Neural cell (in vitro differentiated cells): ENCODE data around the gene CCDC149. TPM values are rescaled to one million over a fixed set of nuclear protein-coding genes. Genes with fewer than 3 reads are reported as not detected.

Experiments used
- H2AFZ ChIP-seq: fragments of 200-600, 300-800 bp; sonication (generic), shearing (Covaris generic); 2 replicates; pipeline ENCODE4 v1.6.0; 2014; ENCODE audit warnings: low read depth, mild to moderate bottlenecking, antibody characterized with exemption, low read length, moderate library complexity
- H3F3A ChIP-seq: fragments of 200-600 bp; shearing (Covaris generic); 2 replicates; pipeline ENCODE4 v1.6.1; 2016; ENCODE audit warnings: mild to moderate bottlenecking, moderate library complexity, mixed read lengths, antibody characterized with exemption, low read length; ENCODE audit not compliant: insufficient read depth, poor library complexity, severe bottlenecking
- H3K27ac ChIP-seq: fragments of 200-600, 300-800 bp; sonication (generic), shearing (Covaris generic); 2 replicates; pipeline ENCODE4 v1.5.1; 2014; ENCODE audit warnings: mild to moderate bottlenecking, low read length, moderate library complexity
- H3K27me3 ChIP-seq: fragments of 300-800, 200-600 bp; sonication (generic), shearing (Covaris generic); 2 replicates; pipeline ENCODE4 v1.6.0; 2014; ENCODE audit warnings: mild to moderate bottlenecking, low read depth, low read length, moderate library complexity; ENCODE audit not compliant: insufficient read depth
- H3K36me3 ChIP-seq: fragments of 300-800, 200-600 bp; sonication (generic), shearing (Covaris generic); 2 replicates; pipeline ENCODE4 v1.5.1; 2014; ENCODE audit warnings: mild to moderate bottlenecking, antibody characterized with exemption, low read length, moderate library complexity; ENCODE audit not compliant: insufficient read depth
- H3K4me2 ChIP-seq: fragments of 300-800, 200-600 bp; sonication (generic), shearing (Covaris generic); 2 replicates; pipeline ENCODE4 v1.6.0; 2014; ENCODE audit warnings: mild to moderate bottlenecking, low read length
- H3K4me3 ChIP-seq: fragments of 300-800, 200-600 bp; sonication (generic), shearing (Covaris generic); 2 replicates; pipeline ENCODE4 v1.5.1; 2014; ENCODE audit warnings: mild to moderate bottlenecking, low read length, moderate library complexity
- H3K79me2 ChIP-seq: fragments of 200-600 bp; shearing (Covaris generic); replicated peaks from 2 replicates; pipeline ENCODE4 v1.6.0; 2014; ENCODE audit warnings: mild to moderate bottlenecking, low read length, moderate library complexity; ENCODE audit not compliant: insufficient read depth
- H3K9ac ChIP-seq: fragments of 300-800, 200-600 bp; sonication (generic), shearing (Covaris generic); 2 replicates; pipeline ENCODE4 v1.6.1; 2016; ENCODE audit warnings: mild to moderate bottlenecking, low read length, mixed read lengths
- H3K9me2 ChIP-seq: fragments of 200-600 bp; shearing (Covaris generic); 2 replicates; pipeline ENCODE4 v1.6.1; 2016; ENCODE audit warnings: mild to moderate bottlenecking, low read length, mixed read lengths; ENCODE audit not compliant: insufficient read depth
- H3K9me3 ChIP-seq: fragments of 200-600, 300-800 bp; sonication (generic), shearing (Covaris generic); 2 replicates; pipeline ENCODE4 v1.6.1; 2016; ENCODE audit warnings: mild to moderate bottlenecking, mixed run types, low read length, moderate library complexity, mixed read lengths
- H4K20me1 ChIP-seq: fragments of 200-600 bp; shearing (Covaris generic); 2 replicates; pipeline ENCODE4 v1.6.1; 2016; ENCODE audit warnings: mild to moderate bottlenecking, mixed run types; ENCODE audit not compliant: insufficient read depth
- EP300 ChIP-seq: fragments of 450-650 bp; conservative IDR thresholded peaks from 2 replicates; pipeline ENCODE4 v1.6.1; 2014; ENCODE audit warnings: antibody characterized with exemption, mild to moderate bottlenecking, moderate library complexity; ENCODE audit not compliant: poor library complexity, severe bottlenecking
- EZH2 ChIP-seq: fragments of 200-600, 300-800 bp; shearing (Covaris generic), sonication (generic); IDR thresholded peaks from 2 replicates; pipeline ENCODE4 v1.6.1; 2014; ENCODE audit warnings: antibody characterized with exemption, low read length, borderline replicate concordance, mild to moderate bottlenecking; ENCODE audit not compliant: insufficient read depth, poor library complexity, severe bottlenecking
- MXI1 ChIP-seq: fragments of 450-650 bp; conservative IDR thresholded peaks from 2 replicates; pipeline ENCODE4 v1.6.1; 2014; ENCODE audit warnings: antibody characterized with exemption, mild to moderate bottlenecking; ENCODE audit not compliant: poor library complexity, severe bottlenecking
- POLR2AphosphoS5 ChIP-seq: IDR thresholded peaks from 2 replicates; pipeline ENCODE4 v1.6.1; 2012
- RAD21 ChIP-seq: fragments of 450-650 bp; conservative IDR thresholded peaks from 2 replicates; pipeline ENCODE4 v1.6.1; 2014; ENCODE audit warnings: antibody characterized with exemption, mild to moderate bottlenecking, moderate library complexity
- SMC3 ChIP-seq: fragments of 450-650 bp; conservative IDR thresholded peaks from 2 replicates; pipeline ENCODE4 v1.6.1; 2014; ENCODE audit warnings: antibody characterized with exemption, mild to moderate bottlenecking, moderate library complexity; ENCODE audit not compliant: poor library complexity
- TAF1 ChIP-seq: IDR thresholded peaks from 2 replicates; pipeline ENCODE4 v1.6.1; 2012; ENCODE audit warnings: low read depth
- polyA plus RNA-seq: library from polyadenylated mRNA; depleted of rRNA; stranded (reverse); fragments of >200 nt; gene quantifications from 2 replicates; pipeline ENCODE4 v1.2.3, GENCODE V29; 2014
- TF ChIP-seq, protein P1 (sequence below): fragments of 450-650 bp; IDR thresholded peaks from 2 replicates; pipeline ENCODE4 v1.5.1; 2014; ENCODE audit warnings: antibody characterized with exemption, mild to moderate bottlenecking, moderate library complexity; ENCODE audit not compliant: poor library complexity, severe bottlenecking
- TF ChIP-seq, protein P2 (sequence below): IDR thresholded peaks from 2 replicates; pipeline ENCODE4 v1.6.1; 2012; ENCODE audit warnings: borderline replicate concordance

Gene CCDC149
- polyA plus RNA-seq, 1 donor from 2014 or later, result 6.6 TPM

- no peaks in the 10 kb centered on the region for H3K9me3 ChIP-seq
- no peaks in the 10 kb centered on the region for H3K27me3 ChIP-seq
- H3K9me2 ChIP-seq, result no peaks in the 10 kb centered on the region
- no peak for TF ChIP-seq TAF1
- TF ChIP-seq, protein P1, sequence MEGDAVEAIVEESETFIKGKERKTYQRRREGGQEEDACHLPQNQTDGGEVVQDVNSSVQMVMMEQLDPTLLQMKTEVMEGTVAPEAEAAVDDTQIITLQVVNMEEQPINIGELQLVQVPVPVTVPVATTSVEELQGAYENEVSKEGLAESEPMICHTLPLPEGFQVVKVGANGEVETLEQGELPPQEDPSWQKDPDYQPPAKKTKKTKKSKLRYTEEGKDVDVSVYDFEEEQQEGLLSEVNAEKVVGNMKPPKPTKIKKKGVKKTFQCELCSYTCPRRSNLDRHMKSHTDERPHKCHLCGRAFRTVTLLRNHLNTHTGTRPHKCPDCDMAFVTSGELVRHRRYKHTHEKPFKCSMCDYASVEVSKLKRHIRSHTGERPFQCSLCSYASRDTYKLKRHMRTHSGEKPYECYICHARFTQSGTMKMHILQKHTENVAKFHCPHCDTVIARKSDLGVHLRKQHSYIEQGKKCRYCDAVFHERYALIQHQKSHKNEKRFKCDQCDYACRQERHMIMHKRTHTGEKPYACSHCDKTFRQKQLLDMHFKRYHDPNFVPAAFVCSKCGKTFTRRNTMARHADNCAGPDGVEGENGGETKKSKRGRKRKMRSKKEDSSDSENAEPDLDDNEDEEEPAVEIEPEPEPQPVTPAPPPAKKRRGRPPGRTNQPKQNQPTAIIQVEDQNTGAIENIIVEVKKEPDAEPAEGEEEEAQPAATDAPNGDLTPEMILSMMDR, result no peak
- no peak for TF ChIP-seq EZH2
- no peak for TF ChIP-seq EP300
- no peak for TF ChIP-seq POLR2AphosphoS5
- TF ChIP-seq, protein P2, sequence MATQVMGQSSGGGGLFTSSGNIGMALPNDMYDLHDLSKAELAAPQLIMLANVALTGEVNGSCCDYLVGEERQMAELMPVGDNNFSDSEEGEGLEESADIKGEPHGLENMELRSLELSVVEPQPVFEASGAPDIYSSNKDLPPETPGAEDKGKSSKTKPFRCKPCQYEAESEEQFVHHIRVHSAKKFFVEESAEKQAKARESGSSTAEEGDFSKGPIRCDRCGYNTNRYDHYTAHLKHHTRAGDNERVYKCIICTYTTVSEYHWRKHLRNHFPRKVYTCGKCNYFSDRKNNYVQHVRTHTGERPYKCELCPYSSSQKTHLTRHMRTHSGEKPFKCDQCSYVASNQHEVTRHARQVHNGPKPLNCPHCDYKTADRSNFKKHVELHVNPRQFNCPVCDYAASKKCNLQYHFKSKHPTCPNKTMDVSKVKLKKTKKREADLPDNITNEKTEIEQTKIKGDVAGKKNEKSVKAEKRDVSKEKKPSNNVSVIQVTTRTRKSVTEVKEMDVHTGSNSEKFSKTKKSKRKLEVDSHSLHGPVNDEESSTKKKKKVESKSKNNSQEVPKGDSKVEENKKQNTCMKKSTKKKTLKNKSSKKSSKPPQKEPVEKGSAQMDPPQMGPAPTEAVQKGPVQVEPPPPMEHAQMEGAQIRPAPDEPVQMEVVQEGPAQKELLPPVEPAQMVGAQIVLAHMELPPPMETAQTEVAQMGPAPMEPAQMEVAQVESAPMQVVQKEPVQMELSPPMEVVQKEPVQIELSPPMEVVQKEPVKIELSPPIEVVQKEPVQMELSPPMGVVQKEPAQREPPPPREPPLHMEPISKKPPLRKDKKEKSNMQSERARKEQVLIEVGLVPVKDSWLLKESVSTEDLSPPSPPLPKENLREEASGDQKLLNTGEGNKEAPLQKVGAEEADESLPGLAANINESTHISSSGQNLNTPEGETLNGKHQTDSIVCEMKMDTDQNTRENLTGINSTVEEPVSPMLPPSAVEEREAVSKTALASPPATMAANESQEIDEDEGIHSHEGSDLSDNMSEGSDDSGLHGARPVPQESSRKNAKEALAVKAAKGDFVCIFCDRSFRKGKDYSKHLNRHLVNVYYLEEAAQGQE, result no peak
- no peak for TF ChIP-seq SMC3
- no peak for TF ChIP-seq RAD21
- TF ChIP-seq MXI1, result no peak
- no peak overlapping the region for H3K27ac ChIP-seq
- H3K4me3 ChIP-seq, result no peak overlapping the region
- H2AFZ ChIP-seq, result no peak overlapping the region
- H3K36me3 ChIP-seq, result no peaks in the 10 kb centered on the region
- H3F3A ChIP-seq, result no peaks in the 10 kb centered on the region
- no peak overlapping the region for H3K4me2 ChIP-seq
- H4K20me1 ChIP-seq, result no peaks in the 10 kb centered on the region
- no peaks in the 10 kb centered on the region for H3K79me2 ChIP-seq
- H3K9ac ChIP-seq, result no peak overlapping the region
These were observed 135.0 kb downstream of the CCDC149 start for GRCh38 chr4:24777536-24778463.

- Histone ChIP-seq H3K4me3 (no peak overlapping the region), H2AFZ (no peak overlapping the region), H3F3A (no peaks in the 10 kb centered on the region), H3K9ac (no peak overlapping the region), H3K9me3 (no peaks in the 10 kb centered on the region), H3K36me3 (no peaks in the 10 kb centered on the region), H3K79me2 (no peaks in the 10 kb centered on the region), H3K27ac (no peak overlapping the region), H4K20me1 (no peaks in the 10 kb centered on the region), H3K9me2 (no peaks in the 10 kb centered on the region), H3K4me2 (no peak overlapping the region), H3K27me3 (no peaks in the 10 kb centered on the region)
- TF ChIP-seq SMC3 (no peak), EZH2 (no peak), TAF1 (no peak), RAD21 (no peak), EP300 (no peak), MXI1 (no peak), POLR2AphosphoS5 (no peak)
- TF ChIP-seq, protein P2, result no peak
- TF ChIP-seq, protein P1, result no peak
These were observed 137.1 kb downstream of the CCDC149 start for GRCh38 chr4:24775750-24776149.
